ENCODE measurements around the gene CATSPERE. TPM values are rescaled to one million over a fixed set of nuclear protein-coding genes. Genes with fewer than 3 reads are reported as not detected.
"Not testable (repeated sequence)": the region's sequence is repeated elsewhere in the genome, so short reads cannot be mapped to it uniquely, and the experiment has no call there.

The CATSPERE gene
- total RNA-seq, 1 donor from 2014 or later: 1.1 TPM

GRCh38 chr1:244494653-244495052, 33.6 kb downstream of the CATSPERE start:
- H3K36me3 ChIP-seq: no peaks in the 10 kb centered on the region
- TF ChIP-seq, protein P1, sequence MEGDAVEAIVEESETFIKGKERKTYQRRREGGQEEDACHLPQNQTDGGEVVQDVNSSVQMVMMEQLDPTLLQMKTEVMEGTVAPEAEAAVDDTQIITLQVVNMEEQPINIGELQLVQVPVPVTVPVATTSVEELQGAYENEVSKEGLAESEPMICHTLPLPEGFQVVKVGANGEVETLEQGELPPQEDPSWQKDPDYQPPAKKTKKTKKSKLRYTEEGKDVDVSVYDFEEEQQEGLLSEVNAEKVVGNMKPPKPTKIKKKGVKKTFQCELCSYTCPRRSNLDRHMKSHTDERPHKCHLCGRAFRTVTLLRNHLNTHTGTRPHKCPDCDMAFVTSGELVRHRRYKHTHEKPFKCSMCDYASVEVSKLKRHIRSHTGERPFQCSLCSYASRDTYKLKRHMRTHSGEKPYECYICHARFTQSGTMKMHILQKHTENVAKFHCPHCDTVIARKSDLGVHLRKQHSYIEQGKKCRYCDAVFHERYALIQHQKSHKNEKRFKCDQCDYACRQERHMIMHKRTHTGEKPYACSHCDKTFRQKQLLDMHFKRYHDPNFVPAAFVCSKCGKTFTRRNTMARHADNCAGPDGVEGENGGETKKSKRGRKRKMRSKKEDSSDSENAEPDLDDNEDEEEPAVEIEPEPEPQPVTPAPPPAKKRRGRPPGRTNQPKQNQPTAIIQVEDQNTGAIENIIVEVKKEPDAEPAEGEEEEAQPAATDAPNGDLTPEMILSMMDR (IDR thresholded peaks at IDR 0.05): no peak
- no peaks in the 10 kb centered on the region for H3K9me3 ChIP-seq
- DNase-seq (no peak), ATAC-seq (no peak)
- intact Hi-C loops (cut with DNase I): no loop called here
- H3K27ac ChIP-seq: no peak overlapping the region
- no peaks in the 10 kb centered on the region for H3K27me3 ChIP-seq
- H3K4me1 ChIP-seq: no peaks in the 10 kb centered on the region
- H3K4me3 ChIP-seq: no peak overlapping the region

DNA sequence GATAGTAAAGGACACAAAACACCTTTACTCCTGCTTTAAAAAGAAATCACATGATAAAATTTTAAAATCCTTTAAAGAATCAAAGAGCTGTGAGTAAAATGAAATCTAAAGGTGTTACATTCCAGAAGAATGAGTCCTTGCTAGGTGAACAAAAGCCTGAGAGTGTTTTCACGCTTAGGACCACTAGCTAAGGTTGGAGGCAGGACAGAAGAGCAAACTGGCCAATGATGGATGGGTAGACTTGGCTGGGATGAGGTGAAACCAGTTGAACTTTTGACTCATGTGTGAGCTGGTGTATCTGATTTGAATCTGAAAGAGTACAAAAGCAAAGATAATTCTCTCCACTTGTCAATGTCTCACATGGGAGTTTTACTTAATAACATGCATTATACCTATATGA, 35.1 kb downstream of the CATSPERE start:
- Histone ChIP-seq H3K9me3 (no peaks in the 10 kb centered on the region), H3K27me3 (no peaks in the 10 kb centered on the region), H3K36me3 (no peaks in the 10 kb centered on the region), H3K4me3 (no peak overlapping the region), H3K27ac (no peak overlapping the region), H3K4me1 (no peaks in the 10 kb centered on the region)
- TF ChIP-seq, protein P1 (IDR thresholded peaks at IDR 0.05): no peak
- no peak for ATAC-seq
- DNase-seq: no peak
- intact Hi-C loops (cut with DNase I): no loop called here

- Histone ChIP-seq H3K4me1 (no peaks in the 10 kb centered on the region), H3K9me3 (no peaks in the 10 kb centered on the region), H3K27ac (no peak overlapping the region), H3K27me3 (no peaks in the 10 kb centered on the region), H3K4me3 (no peak overlapping the region), H3K36me3 (no peaks in the 10 kb centered on the region)
- DNase-seq (no peak), ATAC-seq (no peak)
- TF ChIP-seq, protein P1 (IDR thresholded peaks at IDR 0.05): no peak
- intact Hi-C loops (cut with DNase I): no loop called here
These were observed 36.7 kb downstream of the CATSPERE start for GRCh38 chr1:244497805-244498204.

- H3K36me3 ChIP-seq; H3K4me3 ChIP-seq; H3K27me3 ChIP-seq; H3K9me3 ChIP-seq; DNase-seq; H3K4me1 ChIP-seq; intact Hi-C loops (cut with DNase I); ATAC-seq; H3K27ac ChIP-seq: not testable (repeated sequence)
These were observed 38.4 kb downstream of the CATSPERE start for GRCh38 chr1:244499484-244499883.

DNA sequence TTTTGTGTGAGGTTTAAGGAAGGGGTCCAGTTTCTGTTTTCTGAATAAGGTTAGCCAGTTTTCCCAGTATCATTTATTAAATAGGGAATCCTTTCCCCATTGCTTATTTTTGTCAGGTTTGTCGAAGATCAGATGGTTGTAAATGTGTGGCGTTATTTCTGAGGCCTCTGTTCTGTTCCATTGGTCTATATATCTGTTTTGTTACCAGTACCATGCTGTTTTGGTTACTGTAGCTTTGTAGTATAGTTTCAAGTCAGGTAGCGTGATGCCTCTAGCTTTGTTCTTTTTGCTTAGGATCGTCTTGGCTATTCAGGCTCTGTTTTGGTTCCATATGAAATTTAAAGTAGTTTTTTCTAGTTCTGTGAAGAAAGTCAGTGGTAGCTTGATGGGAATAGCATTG, 39.4 kb downstream of the CATSPERE start:
- H3K9me3 ChIP-seq; H3K36me3 ChIP-seq; H3K4me3 ChIP-seq; ATAC-seq; DNase-seq; H3K4me1 ChIP-seq; intact Hi-C loops (cut with DNase I); H3K27ac ChIP-seq; H3K27me3 ChIP-seq: not testable (repeated sequence)

DNA sequence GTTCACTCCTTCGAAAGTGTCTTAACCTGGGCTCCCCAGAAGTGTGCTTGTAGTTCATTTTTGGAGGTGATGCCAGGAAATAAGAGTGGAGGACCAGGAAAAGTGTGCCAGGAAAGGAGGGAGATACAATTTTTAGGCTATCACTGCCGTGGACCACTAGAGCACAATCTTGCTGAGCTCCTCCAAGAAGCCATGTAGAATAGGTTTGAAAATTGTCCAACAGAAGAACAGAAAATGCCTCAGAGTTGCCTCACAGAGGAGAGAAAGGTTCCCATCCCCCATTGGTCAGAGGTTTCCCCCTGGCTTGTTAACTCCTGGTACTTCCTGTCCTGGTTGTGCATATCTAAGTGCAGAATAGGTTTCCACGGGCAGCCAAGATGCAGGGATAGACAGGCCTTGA, 41.6 kb downstream of the CATSPERE start:
- TF ChIP-seq, protein P1 (IDR thresholded peaks at IDR 0.05): no peak
- Histone ChIP-seq H3K4me1 (no peaks in the 10 kb centered on the region), H3K27ac (no peak overlapping the region), H3K36me3 (no peaks in the 10 kb centered on the region), H3K9me3 (no peaks in the 10 kb centered on the region), H3K4me3 (no peak overlapping the region), H3K27me3 (no peaks in the 10 kb centered on the region)
- no peak for DNase-seq
- ATAC-seq: no peak
- intact Hi-C loops (cut with DNase I): no loop called here

DNA sequence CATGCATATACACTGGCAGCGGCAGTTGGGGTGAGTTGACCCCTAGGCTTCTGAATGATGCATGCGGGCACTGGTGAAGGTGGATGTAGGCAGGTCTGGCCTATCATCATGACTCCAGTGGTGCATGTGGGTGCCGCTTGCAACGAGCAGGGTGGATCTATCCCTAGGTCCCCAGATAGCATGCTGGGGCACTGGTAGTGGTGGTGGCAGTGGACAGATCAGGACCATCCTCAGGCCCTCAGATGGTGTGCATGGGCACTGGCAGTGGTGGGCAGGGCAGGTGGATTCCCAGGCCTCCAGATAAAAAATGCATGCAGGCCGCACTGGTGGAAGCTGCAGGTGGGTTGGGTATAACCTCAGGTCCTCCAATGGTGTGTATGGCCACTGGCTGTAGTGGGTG, 52.4 kb downstream of the CATSPERE start:
- no peak for DNase-seq
- Histone ChIP-seq H3K27me3 (no peaks in the 10 kb centered on the region), H3K4me1 (no peaks in the 10 kb centered on the region), H3K27ac (no peak overlapping the region), H3K4me3 (no peak overlapping the region), H3K36me3 (no peaks in the 10 kb centered on the region), H3K9me3 (no peaks in the 10 kb centered on the region)
- intact Hi-C loops (cut with DNase I): no loop called here
- peak; percentile 13 for ATAC-seq
- TF ChIP-seq, protein P1 (IDR thresholded peaks at IDR 0.05): no peak
